Measurements from ENCODE around the gene IMMT. TPM values are rescaled to one million over a fixed set of nuclear protein-coding genes. Genes with fewer than 3 reads are reported as not detected.

Gene IMMT
- total and polyA plus RNA-seq, 9 of the 15 experiments (the other 6 are each of a cell fraction or from before 2014, with no cell fraction given) = 119 to 294 (median 140) TPM

DNA sequence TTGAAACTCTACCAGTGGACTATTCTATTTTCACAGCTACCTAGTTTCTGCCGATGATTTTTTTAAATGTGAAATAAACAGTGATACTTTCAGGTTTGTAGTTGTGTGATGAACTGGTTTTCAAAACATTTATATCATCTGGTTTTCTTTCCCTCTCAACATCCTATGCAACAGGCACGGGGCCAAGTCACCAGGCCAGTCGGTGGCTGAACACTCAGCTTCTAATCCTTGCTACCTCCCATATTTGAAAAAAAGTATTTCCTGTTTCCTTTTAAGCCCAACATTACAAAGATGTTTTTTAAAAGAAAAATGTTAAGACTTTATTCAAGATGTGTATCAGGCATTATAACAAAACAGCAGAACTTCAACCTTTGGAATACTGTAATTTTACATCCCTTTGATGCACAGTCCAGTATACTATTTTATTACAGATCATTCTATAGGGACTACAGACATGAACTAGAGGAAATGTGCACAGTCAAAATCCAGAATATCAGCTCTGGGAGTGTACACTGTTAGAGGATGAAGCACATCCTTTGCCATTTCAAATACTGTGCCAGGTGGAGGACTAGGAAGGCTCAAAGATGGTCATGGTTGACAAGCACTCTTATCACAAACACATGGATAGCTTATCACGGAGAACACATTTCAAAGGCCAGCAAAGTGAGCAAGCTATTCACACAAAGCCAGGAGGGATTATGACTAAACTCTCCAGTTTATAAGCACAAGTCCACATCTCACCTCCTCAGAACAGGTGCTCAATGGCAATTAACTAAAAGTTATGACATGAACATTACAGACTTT, 18.6 kb upstream of the IMMT start (continued):
- TF ChIP-seq, protein P1, sequence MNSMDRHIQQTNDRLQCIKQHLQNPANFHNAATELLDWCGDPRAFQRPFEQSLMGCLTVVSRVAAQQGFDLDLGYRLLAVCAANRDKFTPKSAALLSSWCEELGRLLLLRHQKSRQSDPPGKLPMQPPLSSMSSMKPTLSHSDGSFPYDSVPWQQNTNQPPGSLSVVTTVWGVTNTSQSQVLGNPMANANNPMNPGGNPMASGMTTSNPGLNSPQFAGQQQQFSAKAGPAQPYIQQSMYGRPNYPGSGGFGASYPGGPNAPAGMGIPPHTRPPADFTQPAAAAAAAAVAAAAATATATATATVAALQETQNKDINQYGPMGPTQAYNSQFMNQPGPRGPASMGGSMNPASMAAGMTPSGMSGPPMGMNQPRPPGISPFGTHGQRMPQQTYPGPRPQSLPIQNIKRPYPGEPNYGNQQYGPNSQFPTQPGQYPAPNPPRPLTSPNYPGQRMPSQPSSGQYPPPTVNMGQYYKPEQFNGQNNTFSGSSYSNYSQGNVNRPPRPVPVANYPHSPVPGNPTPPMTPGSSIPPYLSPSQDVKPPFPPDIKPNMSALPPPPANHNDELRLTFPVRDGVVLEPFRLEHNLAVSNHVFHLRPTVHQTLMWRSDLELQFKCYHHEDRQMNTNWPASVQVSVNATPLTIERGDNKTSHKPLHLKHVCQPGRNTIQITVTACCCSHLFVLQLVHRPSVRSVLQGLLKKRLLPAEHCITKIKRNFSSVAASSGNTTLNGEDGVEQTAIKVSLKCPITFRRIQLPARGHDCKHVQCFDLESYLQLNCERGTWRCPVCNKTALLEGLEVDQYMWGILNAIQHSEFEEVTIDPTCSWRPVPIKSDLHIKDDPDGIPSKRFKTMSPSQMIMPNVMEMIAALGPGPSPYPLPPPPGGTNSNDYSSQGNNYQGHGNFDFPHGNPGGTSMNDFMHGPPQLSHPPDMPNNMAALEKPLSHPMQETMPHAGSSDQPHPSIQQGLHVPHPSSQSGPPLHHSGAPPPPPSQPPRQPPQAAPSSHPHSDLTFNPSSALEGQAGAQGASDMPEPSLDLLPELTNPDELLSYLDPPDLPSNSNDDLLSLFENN (IDR thresholded peaks at IDR 0.05; ENCODE audit: low read depth in 2 of 2, low read length in 2 of 2) = peak in 1 of 2 experiments; percentile 85; a peak in 2 of 4 replicates
- TF ChIP-seq HMGN3 (IDR thresholded peaks at IDR 0.05; ENCODE audit: borderline replicate concordance, extremely low read depth, insufficient read length, low read depth, low read length) (peak; percentile 66), PHB2 (IDR thresholded peaks at IDR 0.05; ENCODE audit: low read depth) (peak; percentile 90), TRIM28 (IDR thresholded peaks at IDR 0.05) (0 out of 2 replicates have a peak, but pooled peaks have one; percentile 32), NR2C1 (IDR thresholded peaks at IDR 0.05) (peak; percentile 28; the same call in 1 of the 2 replicates), NR2C1 (tag; IDR thresholded peaks at IDR 0.05) (peak; percentile 40; the same call in 1 of the 2 replicates), FOSL1 (tag; conservative IDR thresholded peaks at IDR 0.05) (peak; percentile 84), CCNT2 (IDR thresholded peaks at IDR 0.05; ENCODE audit: borderline replicate concordance, extremely low read depth, insufficient read length, low read depth, low read length) (peak; percentile 87), RNF2 (IDR thresholded peaks at IDR 0.05) (peak; percentile 68; the same call in 1 of the 2 replicates), ZNF79 (CRISPR knock-in tag; IDR thresholded peaks at IDR 0.05; ENCODE audit: low read depth) (peak; percentile 80), FOXP1 (CRISPR knock-in tag; IDR thresholded peaks at IDR 0.05) (no peak), SRF (CRISPR knock-in tag; IDR thresholded peaks at IDR 0.05) (no peak), ATF7 (IDR thresholded peaks at IDR 0.05) (peak; percentile 62), FOXK2 (conservative IDR thresholded peaks at IDR 0.05 in 1 of 2, IDR thresholded peaks at IDR 0.05 in 1 of 2; ENCODE audit: low read depth in 2 of 2) (peak in 1 of 2 experiments; percentile 63; a peak in 2 of 4 replicates), ETV6 (IDR thresholded peaks at IDR 0.05; ENCODE audit: borderline replicate concordance in 1 of 2, low read depth in 2 of 2, low read length in 1 of 2) (0 out of 4 replicates have a peak, but pooled peaks of 1 of the 2 experiments have one; percentile 39), ETV6 (CRISPR knock-in tag; IDR thresholded peaks at IDR 0.05; ENCODE audit: borderline replicate concordance) (no peak), DMBX1 (CRISPR knock-in tag; IDR thresholded peaks at IDR 0.05; ENCODE audit: borderline replicate concordance) (peak; percentile 83; the same call in 1 of the 2 replicates), TAL1 (IDR thresholded peaks at IDR 0.05) (peak; percentile 98)
- TF ChIP-seq, protein P2, sequence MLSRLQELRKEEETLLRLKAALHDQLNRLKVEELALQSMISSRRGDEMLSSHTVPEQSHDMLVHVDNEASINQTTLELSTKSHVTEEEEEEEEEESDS (CRISPR knock-in tag; IDR thresholded peaks at IDR 0.05) = no peak
- TF ChIP-seq, protein P3, sequence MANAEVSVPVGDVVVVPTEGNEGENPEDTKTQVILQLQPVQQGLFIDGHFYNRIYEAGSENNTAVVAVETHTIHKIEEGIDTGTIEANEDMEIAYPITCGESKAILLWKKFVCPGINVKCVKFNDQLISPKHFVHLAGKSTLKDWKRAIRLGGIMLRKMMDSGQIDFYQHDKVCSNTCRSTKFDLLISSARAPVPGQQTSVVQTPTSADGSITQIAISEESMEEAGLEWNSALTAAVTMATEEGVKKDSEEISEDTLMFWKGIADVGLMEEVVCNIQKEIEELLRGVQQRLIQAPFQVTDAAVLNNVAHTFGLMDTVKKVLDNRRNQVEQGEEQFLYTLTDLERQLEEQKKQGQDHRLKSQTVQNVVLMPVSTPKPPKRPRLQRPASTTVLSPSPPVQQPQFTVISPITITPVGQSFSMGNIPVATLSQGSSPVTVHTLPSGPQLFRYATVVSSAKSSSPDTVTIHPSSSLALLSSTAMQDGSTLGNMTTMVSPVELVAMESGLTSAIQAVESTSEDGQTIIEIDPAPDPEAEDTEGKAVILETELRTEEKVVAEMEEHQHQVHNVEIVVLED (CRISPR knock-in tag; IDR thresholded peaks at IDR 0.05) = peak; percentile 40; the same call in 1 of the 2 replicates
- TF ChIP-seq, protein P4, sequence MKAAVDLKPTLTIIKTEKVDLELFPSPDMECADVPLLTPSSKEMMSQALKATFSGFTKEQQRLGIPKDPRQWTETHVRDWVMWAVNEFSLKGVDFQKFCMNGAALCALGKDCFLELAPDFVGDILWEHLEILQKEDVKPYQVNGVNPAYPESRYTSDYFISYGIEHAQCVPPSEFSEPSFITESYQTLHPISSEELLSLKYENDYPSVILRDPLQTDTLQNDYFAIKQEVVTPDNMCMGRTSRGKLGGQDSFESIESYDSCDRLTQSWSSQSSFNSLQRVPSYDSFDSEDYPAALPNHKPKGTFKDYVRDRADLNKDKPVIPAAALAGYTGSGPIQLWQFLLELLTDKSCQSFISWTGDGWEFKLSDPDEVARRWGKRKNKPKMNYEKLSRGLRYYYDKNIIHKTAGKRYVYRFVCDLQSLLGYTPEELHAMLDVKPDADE (conservative IDR thresholded peaks at IDR 0.05; ENCODE audit: control insufficient read depth, low read depth, low read length) = no peak

Data from K562 (cell line).